DMS 273 (cell line): ENCODE data around the gene IL4.
"Not testable (repeated sequence)": the region's sequence is repeated elsewhere in the genome, so short reads cannot be mapped to it uniquely, and the experiment has no call there.

Source experiments
- DNase-seq: peaks from one replicate; lab custom pipeline; 2025; ENCODE audit not compliant: unreplicated experiment; lab: John Stamatoyannopoulos, UW

Gene IL4

DNA sequence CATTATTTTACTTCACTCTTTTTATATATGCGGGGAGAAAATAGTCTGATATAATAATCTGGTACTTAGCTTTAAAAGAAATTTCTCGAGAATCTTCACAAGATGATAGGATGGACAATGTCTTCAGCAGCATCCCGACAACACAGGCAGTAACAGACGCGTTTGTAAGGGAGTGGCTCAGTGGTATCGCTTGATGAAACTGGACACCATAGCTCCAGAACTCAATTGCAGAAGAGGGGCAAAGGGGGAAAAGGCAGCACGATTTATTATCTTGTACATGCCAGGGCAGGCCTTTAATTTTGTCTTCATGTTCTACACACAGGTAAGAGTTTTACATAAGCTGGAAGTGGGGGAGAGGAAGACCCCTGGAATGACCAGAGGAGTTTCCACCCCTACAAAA is 15.7 kb downstream of the IL4 start:
- no peak for DNase-seq

DNA sequence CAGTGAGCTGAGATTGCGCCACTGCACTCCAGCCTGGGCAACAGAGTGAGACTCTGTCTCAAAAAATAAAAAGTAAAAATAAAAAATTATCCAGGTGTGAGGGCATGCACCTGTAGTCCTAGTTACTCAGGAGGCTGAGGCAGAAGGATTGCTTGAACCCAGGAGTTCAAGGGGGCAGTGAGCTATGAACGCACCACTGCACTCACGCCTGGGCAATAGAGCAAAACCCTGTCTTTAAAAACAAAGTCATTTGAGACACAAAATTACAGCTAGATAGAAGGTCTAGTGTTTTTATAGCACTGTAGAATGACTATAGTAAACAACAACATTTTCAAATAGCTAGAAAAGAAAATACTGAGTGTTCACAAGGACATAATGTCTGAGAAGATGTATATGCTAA is 16.4 kb downstream of the IL4 start:
- no peak for DNase-seq

DNA sequence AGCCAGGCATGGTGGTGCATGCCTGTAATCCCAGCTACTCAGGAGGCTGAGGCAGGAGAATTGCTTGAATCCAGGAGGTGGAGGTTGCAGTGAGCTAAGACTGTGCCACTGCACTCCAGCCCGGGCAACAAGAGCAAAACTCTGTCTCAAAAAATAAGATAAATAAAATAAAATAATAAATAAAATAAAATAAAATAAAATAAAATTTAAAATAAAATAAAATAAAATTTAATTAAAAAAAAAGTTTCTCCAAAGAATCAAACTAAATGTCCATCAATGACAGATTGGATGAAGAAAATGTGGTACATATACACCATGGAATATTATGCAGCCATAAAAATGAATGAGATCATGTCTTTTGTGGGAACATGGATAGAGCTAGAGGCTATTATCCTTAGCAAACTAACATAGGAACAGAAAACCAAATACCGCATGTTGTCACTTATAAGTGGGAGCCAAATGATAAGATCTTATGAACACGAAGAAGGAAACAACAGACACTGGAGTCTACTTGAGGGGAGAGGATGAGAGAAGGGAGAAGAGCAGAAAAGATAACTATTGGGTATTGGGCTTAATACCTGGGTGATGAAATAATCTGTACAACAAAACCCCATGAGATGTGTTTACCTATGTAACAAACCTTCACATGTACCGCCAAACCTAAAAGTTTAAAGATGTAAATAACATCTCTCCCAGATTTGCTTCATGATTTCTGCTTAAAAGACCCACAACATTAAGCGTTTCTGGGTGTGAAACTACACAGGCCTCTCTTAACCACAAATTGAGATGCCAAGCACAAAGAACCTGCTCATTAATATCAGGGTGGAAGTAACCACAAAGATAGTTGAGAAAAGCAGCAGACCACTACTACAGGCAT is 18.2 kb downstream of the IL4 start:
- not testable (repeated sequence) for DNase-seq

DNA sequence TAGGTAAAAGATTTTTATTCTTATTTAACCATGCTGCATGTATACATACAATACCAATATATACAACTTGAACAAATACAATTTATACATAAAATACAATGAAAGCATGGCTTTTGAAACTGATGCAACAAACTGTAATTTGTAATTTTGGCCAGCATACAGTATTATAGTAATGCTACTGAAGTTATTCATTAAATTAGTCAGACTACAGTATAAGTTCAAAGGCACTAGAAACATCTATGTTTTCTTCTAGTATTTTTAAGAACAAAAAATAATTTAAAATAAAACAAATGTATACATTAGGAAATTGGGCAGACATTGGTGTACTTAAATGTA is 18.8 kb downstream of the IL4 start:
- DNase-seq: no peak

DNA sequence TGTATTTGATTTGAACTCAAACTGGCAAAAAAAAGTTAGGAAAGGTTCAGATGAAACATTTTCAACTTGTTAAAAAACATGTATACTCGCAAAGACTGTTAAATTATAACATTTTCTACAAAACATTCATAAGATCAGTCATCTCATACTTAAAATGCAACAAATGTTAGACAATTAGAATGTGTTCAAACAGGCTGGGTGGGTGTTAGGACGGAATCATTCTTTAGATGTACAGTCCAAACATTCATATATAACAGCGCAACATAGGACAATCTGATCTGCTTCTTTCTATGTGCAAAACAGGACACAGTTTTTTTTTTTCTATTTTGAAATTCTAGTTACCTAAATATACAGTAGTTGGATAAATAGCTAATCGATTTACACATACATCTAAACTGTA is 22.2 kb downstream of the IL4 start:
- no peak for DNase-seq

DNA sequence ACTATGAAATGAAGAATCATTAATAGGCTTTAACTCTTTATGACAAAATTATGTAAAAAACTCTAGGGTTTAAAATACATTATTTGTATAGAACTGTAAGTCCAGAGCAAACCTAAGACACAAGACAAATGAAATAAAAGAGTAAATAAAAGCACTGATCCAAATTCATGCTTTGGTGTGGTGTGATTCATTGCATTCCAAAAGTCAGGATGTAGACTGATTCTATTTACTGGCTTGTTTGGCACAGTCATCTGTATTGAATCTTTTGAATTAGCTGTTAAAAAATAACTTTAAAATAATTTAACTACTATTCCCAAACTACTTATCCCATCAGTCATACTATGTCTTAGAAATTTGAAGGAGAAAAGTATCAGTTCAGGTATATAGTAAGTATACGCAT is 31.1 kb downstream of the IL4 start:
- DNase-seq: no peak

DNA sequence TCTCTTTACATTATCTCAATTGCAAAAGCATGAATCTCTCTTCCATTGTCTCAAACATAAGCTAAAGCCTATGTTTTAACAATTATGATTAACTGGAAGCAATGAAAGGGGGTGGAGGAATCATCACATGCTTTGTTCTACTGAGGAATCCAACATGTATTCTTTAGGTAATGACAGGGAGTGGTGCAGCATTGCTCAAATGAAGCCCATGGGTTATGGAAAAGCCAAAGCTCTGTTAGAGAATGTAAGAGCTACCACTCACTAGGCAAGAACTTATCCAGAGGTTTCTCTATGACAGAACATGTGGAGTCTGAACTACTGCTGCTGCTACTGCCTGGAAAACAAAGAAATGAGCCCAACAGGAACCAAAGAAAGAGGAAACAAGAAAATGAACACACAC is 34.9 kb downstream of the IL4 start:
- DNase-seq: no peak

DNA sequence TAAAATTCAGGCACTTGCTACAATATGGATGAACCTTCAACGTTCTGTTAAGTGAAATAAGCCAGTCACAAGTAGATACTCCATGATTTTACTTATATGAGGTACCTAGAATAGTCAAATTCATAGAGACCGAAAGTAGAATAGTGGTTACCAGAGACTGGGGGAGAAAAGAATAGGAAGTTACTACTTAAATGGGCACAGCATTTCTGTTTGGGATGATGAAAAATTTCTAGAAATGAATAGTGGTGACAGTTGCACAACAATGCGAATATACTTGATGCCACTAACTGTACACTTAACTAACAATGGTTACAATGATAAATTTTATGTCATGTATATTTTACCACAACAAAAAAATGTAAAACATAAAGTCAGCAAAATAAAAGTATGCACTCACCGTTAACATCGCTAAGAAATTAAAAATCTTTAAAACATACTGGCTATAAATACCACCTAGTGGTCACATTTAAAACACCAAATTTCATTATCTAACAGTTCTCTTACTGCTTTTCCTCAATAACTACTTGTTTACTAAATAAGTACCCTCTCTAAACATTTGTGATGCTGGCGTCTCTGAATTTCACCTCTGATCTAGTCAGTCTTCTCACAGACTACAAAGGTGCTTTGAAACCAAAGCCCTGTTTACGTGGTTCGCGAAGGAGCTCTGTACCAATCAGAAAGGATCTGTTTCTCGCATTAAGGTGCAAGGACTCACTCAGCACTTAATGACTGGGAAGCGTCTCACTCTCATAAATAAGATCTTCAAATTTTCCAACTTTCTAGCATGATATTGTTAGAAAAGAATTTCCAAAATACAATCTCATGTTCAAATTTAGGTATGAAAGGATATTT is 40.9 kb downstream of the IL4 start:
- peak; percentile 10 for DNase-seq

DNA sequence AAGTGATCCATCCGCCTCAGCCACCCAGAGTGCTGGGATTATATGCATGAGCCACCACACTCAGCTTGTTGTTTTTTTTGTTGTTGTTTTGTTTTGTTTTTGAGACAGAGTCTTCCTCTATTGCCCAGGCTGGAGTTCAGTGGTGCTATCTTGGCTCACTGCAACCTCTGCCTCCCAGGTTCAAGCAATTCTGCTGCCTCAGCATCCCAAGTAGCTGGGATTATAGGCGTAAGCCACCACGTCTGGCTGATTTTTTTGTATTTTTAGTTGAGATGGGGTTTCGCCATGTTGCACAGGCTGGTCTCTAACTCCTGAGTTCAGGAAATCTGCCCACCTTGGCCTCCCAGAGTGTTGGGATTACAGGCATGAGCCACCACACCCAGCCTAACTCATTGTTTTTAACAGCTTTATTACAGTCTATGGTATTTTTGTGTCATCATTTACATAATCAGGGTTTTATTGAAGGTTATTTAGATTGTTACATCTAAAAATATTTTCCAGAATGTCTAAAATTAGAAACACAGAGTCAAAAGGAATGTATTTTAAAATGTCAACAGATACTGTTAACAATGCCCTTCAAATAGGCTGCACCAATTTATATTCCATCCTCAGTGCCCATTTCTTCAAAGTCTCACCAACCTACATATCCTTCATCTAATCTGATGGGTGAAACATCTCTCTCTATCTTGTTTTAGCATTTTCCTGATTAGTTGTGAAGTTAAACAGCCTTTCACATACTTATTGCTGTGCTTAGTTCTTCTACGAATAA is 44.9 kb downstream of the IL4 start:
- no peak for DNase-seq

DNA sequence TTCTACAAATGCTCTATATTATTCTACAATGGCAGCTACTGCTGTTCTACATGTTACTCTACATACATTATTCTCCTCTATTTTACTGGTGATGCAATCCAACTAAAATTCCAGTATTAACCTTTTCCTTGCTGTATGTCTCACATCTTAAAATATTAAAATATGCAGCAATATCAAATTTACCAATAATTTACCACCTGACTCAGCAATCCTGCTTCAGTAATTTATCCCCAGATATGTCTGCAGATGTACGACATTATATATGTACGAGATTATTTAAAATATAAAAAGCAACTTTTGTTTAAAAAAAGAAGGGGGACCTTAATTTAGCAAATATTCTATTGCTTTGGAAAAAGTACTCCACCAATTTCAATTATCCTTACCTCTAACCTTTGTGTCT is 52.0 kb downstream of the IL4 start:
- no peak for DNase-seq

DNA sequence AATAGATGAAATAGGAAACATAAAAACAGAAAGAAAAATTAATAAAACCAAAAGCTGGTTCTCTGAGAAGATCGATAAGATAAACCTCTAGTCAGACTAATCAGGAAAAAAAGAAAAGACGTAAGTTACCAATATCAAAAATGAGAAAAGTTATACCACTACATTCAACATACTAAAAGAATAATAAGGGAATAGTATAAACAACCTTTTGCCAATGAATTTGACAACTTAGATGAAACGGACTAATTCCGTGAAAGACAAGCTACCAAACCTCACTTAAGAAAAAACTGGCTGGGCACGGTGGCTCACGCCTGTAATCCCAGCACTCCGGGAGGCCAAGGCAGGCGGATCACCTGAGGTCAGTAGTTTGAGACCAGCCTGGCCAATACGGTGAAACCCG is 56.1 kb downstream of the IL4 start:
- no peak for DNase-seq
